GM23338 (cell line): Measurements from ENCODE around the gene PRSS36. TPM values are rescaled to one million over a fixed set of nuclear protein-coding genes. Genes with fewer than 3 reads are reported as not detected.

Experiments used
- ATAC-seq: fragments of 200-7000 bp; cut with Tn5 transposase; 3 replicates; pipeline ENCODE4 v1.9.1; 2020
- DNase-seq: peaks from one replicate; pipeline ENCODE4 v3.0.0-alpha.2; 2015; ENCODE audit warnings: low spot score
- H2AFZ ChIP-seq: fragments of 200-600 bp; sonication (generic); 2 replicates; pipeline ENCODE4 v1.8.0; 2016; ENCODE audit warnings: antibody characterized with exemption, mild to moderate bottlenecking, moderate library complexity
- H3F3A ChIP-seq: fragments of 200-600 bp; sonication (generic); replicated peaks from 2 replicates; pipeline ENCODE4 v1.8.0; 2017; ENCODE audit warnings: antibody characterized with exemption, mixed run types, low read depth
- H3K27ac ChIP-seq: fragments of 200-600 bp; sonication (generic); 2 replicates; pipeline ENCODE4 v1.6.1; 2016; ENCODE audit warnings: low read depth
- H3K27me3 ChIP-seq: fragments of 200-600 bp; sonication (generic); 2 replicates; pipeline ENCODE4 v1.8.0; 2016; ENCODE audit warnings: mild to moderate bottlenecking, mixed run types, moderate library complexity; ENCODE audit not compliant: insufficient read depth
- H3K36me3 ChIP-seq: fragments of 200-600 bp; sonication (generic); 2 replicates; pipeline ENCODE4 v1.8.0; 2016; ENCODE audit warnings: mild to moderate bottlenecking; ENCODE audit not compliant: insufficient read depth
- H3K4me1 ChIP-seq: fragments of 200-600 bp; sonication (generic); 2 replicates; pipeline ENCODE4 v1.8.0; 2016; ENCODE audit warnings: mild to moderate bottlenecking, moderate library complexity; ENCODE audit not compliant: insufficient read depth
- H3K4me2 ChIP-seq: fragments of 200-600 bp; sonication (generic); 2 replicates; pipeline ENCODE4 v1.7.1; 2017; ENCODE audit warnings: mixed run types
- H3K4me3 ChIP-seq: fragments of 200-600 bp; sonication (generic); 2 replicates; pipeline ENCODE4 v1.6.1; 2016; ENCODE audit warnings: mixed run types
- H3K79me2 ChIP-seq: fragments of 200-600 bp; sonication (generic); replicated peaks from 2 replicates; pipeline ENCODE4 v1.8.0; 2017; ENCODE audit warnings: mild to moderate bottlenecking; ENCODE audit not compliant: insufficient read depth
- H3K9me2 ChIP-seq: fragments of 200-600 bp; sonication (generic); 2 replicates; pipeline ENCODE4 v1.8.0; 2017; ENCODE audit not compliant: insufficient read depth
- H4K20me1 ChIP-seq: fragments of 200-600 bp; sonication (generic); replicated peaks from 2 replicates; pipeline ENCODE4 v1.8.0; 2017; ENCODE audit warnings: mild to moderate bottlenecking; ENCODE audit not compliant: insufficient read depth
- H3K27ac Mint-ChIP-seq: 2 replicates; pipeline ENCODE4 v1.8.0; 2020; ENCODE audit warnings: inconsistent platforms, mild to moderate bottlenecking, moderate library complexity, mixed read lengths
- H3K27me3 Mint-ChIP-seq: 3 replicates; pipeline ENCODE4 v1.8.0; 2022; ENCODE audit warnings: low read depth, mild to moderate bottlenecking, moderate library complexity, mixed read lengths, inconsistent platforms; ENCODE audit not compliant: insufficient read depth, poor library complexity
- H3K36me3 Mint-ChIP-seq: 3 replicates; pipeline ENCODE4 v1.8.0; 2021; ENCODE audit warnings: low read depth, mild to moderate bottlenecking, inconsistent platforms, moderate library complexity, mixed read lengths
- H3K4me1 Mint-ChIP-seq: 3 replicates; pipeline ENCODE4 v1.8.0; 2020; ENCODE audit warnings: mild to moderate bottlenecking, inconsistent platforms, mixed read lengths
- H3K4me3 Mint-ChIP-seq: 3 replicates; pipeline ENCODE4 v1.8.0; 2021; ENCODE audit warnings: moderate library complexity, mild to moderate bottlenecking, inconsistent platforms, mixed read lengths
- H3K9me3 Mint-ChIP-seq: 3 replicates; pipeline ENCODE4 v1.8.0; 2020; ENCODE audit warnings: moderate library complexity, mild to moderate bottlenecking, inconsistent platforms, mixed read lengths
- CREB1 ChIP-seq: fragments of 250-450 bp; sonication (Bioruptor Pico); IDR thresholded peaks from 2 replicates; pipeline ENCODE4 v1.5.0; 2020; ENCODE audit warnings: low read depth, mild to moderate bottlenecking, moderate library complexity
- CTCF ChIP-seq, 2 experiments: fragments of 200-600 bp in 1 of 2; sonication (generic) in 1 of 2; conservative IDR thresholded peaks; 2 replicates each; pipeline versions ENCODE4 v1.5.1 to v1.6.1; 2016 to 2017; ENCODE audit warnings: antibody characterized with exemption in 2 of 2, low read depth in 2 of 2, mild to moderate bottlenecking in 2 of 2, moderate library complexity in 1 of 2
- ETS1 ChIP-seq: IDR thresholded peaks from 2 replicates; pipeline ENCODE4 v1.6.1; 2016; ENCODE audit warnings: antibody characterized with exemption
- EZH2phosphoT487 ChIP-seq: fragments of 200-600 bp; sonication (generic); IDR thresholded peaks from one replicate; pipeline ENCODE4 v1.8.1; 2018; ENCODE audit warnings: antibody characterized with exemption; ENCODE audit not compliant: unreplicated experiment
- POLR2AphosphoS5 ChIP-seq: IDR thresholded peaks from 2 replicates; pipeline ENCODE4 v1.6.1; 2016; ENCODE audit warnings: antibody characterized with exemption, low read depth
- REST ChIP-seq: IDR thresholded peaks from one replicate; pipeline ENCODE4 v1.6.1; 2018; ENCODE audit warnings: antibody characterized with exemption; ENCODE audit not compliant: unreplicated experiment
- STAT1 ChIP-seq: IDR thresholded peaks from one replicate; pipeline ENCODE4 v1.6.1; 2016; ENCODE audit warnings: antibody characterized with exemption; ENCODE audit not compliant: unreplicated experiment
- ZNF114 ChIP-seq: fragments of 250-450 bp; sonication (Bioruptor Pico); IDR thresholded peaks from 2 replicates; pipeline ENCODE4 v1.5.0; 2020; ENCODE audit warnings: mild to moderate bottlenecking, moderate library complexity
- ZNF331 ChIP-seq: fragments of 250-450 bp; sonication (Bioruptor Pico); IDR thresholded peaks from 2 replicates; pipeline ENCODE4 v1.5.0; 2020; ENCODE audit warnings: low read depth, mild to moderate bottlenecking, moderate library complexity
- polyA plus RNA-seq: library from polyadenylated mRNA; unstranded; fragments of >200 nt; fragmentation: Nextera tagmentation; extraction: Ambion mirVana; gene quantifications from 2 replicates; pipeline ENCODE4 v1.2.1, GENCODE V29; 2016
- total RNA-seq: library from RNA; depleted of rRNA; stranded (reverse); fragments of >200 nt; shearing (Covaris generic); gene quantifications from 2 replicates; pipeline ENCODE4 v1.2.3, GENCODE V29; 2014

Gene PRSS36
- total and polyA plus RNA-seq, 2 experiments from 2014 or later, result 0.91 to 1.4 TPM

- TF ChIP-seq ZNF114 (CRISPR knock-in tag) (no peak), REST (no peak), STAT1 (no peak), CTCF (conservative IDR thresholded peaks at IDR 0.05; ENCODE audit: low read depth in 2 of 2) (no peak), ZNF331 (CRISPR knock-in tag) (no peak), POLR2AphosphoS5 (no peak)
Measured at GRCh38 chr16:31181102-31181830, 31.4 kb upstream of the PRSS36 start (continued).

- peak within 1 kb of the TSS; percentile 100 for H3K4me3 ChIP-seq
- peaks cover 23% of the 10 kb centered on the region for H3K27me3 Mint-ChIP-seq
- no peaks in the 10 kb centered on the region for H3K27me3 ChIP-seq
- peaks cover 19% of the 10 kb centered on the region for H3F3A ChIP-seq
- peaks cover 31% of the 10 kb centered on the region for H3K4me1 Mint-ChIP-seq
- H2AFZ ChIP-seq, result peak within 1 kb of the TSS; percentile 90; the same call in 1 of the 2 replicates
- H3K27ac Mint-ChIP-seq, result peak within 1 kb of the TSS; percentile 100
- peak; percentile 73 for ATAC-seq
- TF ChIP-seq POLR2AphosphoS5 (peak; percentile 100), ETS1 (peak; percentile 41; the same call in 1 of the 2 replicates), EZH2phosphoT487 (no peak), ZNF114 (CRISPR knock-in tag) (no peak), CREB1 (CRISPR knock-in tag) (peak; percentile 63; the same call in 1 of the 2 replicates)
- peaks cover 32% of the 10 kb centered on the region for H3K36me3 ChIP-seq
- peaks cover 27% of the 10 kb centered on the region for H3K4me1 ChIP-seq
- peak within 1 kb of the TSS; percentile 96 for H3K4me3 Mint-ChIP-seq
- peaks cover 42% of the 10 kb centered on the region for H4K20me1 ChIP-seq
- peaks cover 46% of the 10 kb centered on the region for H3K36me3 Mint-ChIP-seq
- H3K9me3 Mint-ChIP-seq, result peaks cover 7% of the 10 kb centered on the region
- H3K27ac ChIP-seq, result peak within 1 kb of the TSS; percentile 99
- H3K79me2 ChIP-seq, result peaks cover 50% of the 10 kb centered on the region
- H3K4me2 ChIP-seq, result peak within 1 kb of the TSS; percentile 100
- peak; percentile 90 for DNase-seq
- H3K9me2 ChIP-seq, result no peaks in the 10 kb centered on the region
Measured at GRCh38 chr16:31179747-31180459, 30.0 kb upstream of the PRSS36 start, which contains the start of gene FUS. Gene FUS (plus strand): TSS chr16:31180139. CDS start chr16:31180215, 76 bp downstream.
